Measurements from ENCODE around the gene MTSS2.

MTSS2 gene

GRCh38 chr16:70664325-70665112 lies 21.3 kb downstream of the MTSS2 start:
- ChIA-PET POLR2A (no interaction called here), CTCF (no interaction called here)
- no peak for TF ChIP-seq FOXK2 (IDR thresholded peaks at IDR 0.05)
- TF ChIP-seq SUZ12 (IDR thresholded peaks at IDR 0.05) = no peak
- TF ChIP-seq LEF1 (IDR thresholded peaks at IDR 0.05; ENCODE audit: borderline replicate concordance) = no peak
- no peak for TF ChIP-seq PKNOX1 (IDR thresholded peaks at IDR 0.05)
- no peak for TF ChIP-seq L3MBTL2 (conservative IDR thresholded peaks at IDR 0.05)
- TF ChIP-seq ELF4 (IDR thresholded peaks at IDR 0.05) = no peak
- TF ChIP-seq SP1 (IDR thresholded peaks at IDR 0.05) = no peak
- no peak for TF ChIP-seq FOXA1 (IDR thresholded peaks at IDR 0.05)
- no peak for TF ChIP-seq NFRKB (IDR thresholded peaks at IDR 0.05)
- no peak for TF ChIP-seq ZNF384 (IDR thresholded peaks at IDR 0.05)
- no peak for TF ChIP-seq BHLHE40 (IDR thresholded peaks at IDR 0.05; ENCODE audit: borderline replicate concordance)
- TF ChIP-seq CTBP1 (IDR thresholded peaks at IDR 0.05; ENCODE audit: borderline replicate concordance) = no peak
- no peak for TF ChIP-seq FOXM1 (IDR thresholded peaks at IDR 0.05; ENCODE audit: borderline replicate concordance)
- TF ChIP-seq TARDBP (IDR thresholded peaks at IDR 0.05) = no peak
- TF ChIP-seq HDGF (IDR thresholded peaks at IDR 0.05; ENCODE audit: borderline replicate concordance) = no peak
- TF ChIP-seq ARNT (IDR thresholded peaks at IDR 0.05) = no peak
- no peak for DNase-seq (ENCODE audit: extremely low spot score)

DNA sequence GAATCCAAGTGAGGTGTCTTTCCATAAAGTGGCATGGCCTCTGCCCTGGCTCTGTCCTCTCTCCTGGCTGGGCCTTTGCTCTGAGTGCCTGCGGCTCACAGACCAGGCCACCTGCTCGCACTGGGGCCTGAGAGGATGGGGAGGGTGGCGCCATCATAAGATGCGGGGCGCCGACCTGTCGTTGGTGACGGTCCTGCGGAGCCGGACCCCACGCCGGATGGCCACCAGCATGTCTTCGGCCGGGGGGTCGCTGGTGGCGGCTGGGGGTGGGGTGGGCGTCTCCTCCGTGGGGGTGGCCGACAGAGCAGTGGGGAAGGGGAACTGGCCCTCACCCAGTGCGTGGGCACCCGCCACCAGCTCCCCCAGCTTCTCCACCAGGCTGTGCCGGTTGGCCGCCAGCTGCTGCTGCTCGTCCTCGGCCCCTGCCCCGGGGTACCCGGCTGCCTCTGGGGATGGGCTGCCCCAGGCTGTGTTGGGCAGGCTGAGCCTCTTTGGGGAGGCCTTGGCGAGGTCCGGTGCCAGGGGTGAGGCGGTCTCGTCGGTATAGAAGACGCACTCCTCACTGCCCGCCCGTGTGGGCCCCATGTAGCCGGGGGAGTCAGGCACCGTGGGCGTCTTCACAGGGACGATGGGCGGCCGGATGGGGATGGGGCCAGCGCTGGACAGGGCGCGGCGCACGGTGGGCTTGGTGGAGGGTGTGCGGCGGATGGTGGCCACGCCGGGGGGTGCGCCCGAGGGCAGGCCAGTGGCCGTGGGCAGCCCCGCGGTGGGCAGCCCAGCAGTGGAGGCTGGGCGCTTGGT lies 22.1 kb downstream of the MTSS2 start:
- no peak for DNase-seq (ENCODE audit: extremely low spot score)
- ChIA-PET CTCF (no interaction called here), POLR2A (no interaction called here)
- no peak for TF ChIP-seq NFRKB (IDR thresholded peaks at IDR 0.05)
- no peak for TF ChIP-seq HDGF (IDR thresholded peaks at IDR 0.05; ENCODE audit: borderline replicate concordance)
- TF ChIP-seq FOXM1 (IDR thresholded peaks at IDR 0.05; ENCODE audit: borderline replicate concordance) = no peak

- CTCF ChIA-PET = no interaction called here
- TF ChIP-seq NFRKB (IDR thresholded peaks at IDR 0.05) (no peak), SUZ12 (IDR thresholded peaks at IDR 0.05) (no peak), CTBP1 (IDR thresholded peaks at IDR 0.05; ENCODE audit: borderline replicate concordance) (no peak)
- POLR2A ChIA-PET = no interaction called here
- DNase-seq (ENCODE audit: extremely low spot score) = no peak
These were observed 22.8 kb downstream of the MTSS2 start for GRCh38 chr16:70662991-70663523.

DNA sequence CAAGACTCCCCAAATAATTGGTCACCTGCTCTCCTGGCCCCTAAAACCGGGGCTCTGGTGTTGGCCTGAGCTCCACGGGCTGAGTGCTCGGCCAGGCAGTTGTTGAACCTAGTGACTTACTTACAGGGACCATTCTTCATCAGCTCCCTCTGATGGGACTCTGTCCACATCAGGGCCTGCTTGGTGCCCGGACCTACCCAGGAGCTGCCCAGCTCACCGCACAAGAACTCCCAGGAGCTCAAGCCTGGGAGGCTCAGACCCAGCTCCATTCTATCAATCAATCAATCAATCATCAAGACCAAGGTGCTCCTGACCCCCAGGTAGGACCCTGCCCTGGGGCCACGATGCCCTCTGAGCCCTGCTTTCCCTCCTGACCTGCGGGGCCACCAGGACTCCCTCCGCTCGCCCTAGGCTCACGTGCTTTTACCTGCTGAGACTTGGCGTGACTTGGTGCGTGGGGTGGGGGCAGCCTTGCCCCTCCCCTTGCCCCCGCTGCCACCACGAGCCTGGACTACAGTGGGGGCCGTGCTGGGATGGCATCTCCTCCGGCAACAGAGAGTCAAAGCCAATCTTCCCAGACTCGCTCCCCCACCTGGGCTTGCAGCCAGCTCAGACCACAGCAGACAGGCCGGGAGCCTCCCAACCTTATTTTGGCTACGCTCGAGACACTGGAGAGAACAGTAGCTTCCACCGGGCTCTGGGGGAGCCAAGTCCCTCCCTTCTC lies 23.8 kb downstream of the MTSS2 start:
- ChIA-PET CTCF (no interaction called here), POLR2A (interaction anchor here (0.6 kb wide), 1 partner anchor 8 kb away, joined by 3 read pairs; no protein-coding TSS in a partner anchor)
- no peak for DNase-seq (ENCODE audit: extremely low spot score)
- TF ChIP-seq LEF1 (IDR thresholded peaks at IDR 0.05; ENCODE audit: borderline replicate concordance) (no peak), L3MBTL2 (conservative IDR thresholded peaks at IDR 0.05) (no peak), HDGF (IDR thresholded peaks at IDR 0.05; ENCODE audit: borderline replicate concordance) (no peak), PKNOX1 (IDR thresholded peaks at IDR 0.05) (no peak), FOXK2 (IDR thresholded peaks at IDR 0.05) (no peak), SP1 (IDR thresholded peaks at IDR 0.05) (no peak), TARDBP (IDR thresholded peaks at IDR 0.05) (no peak), ZNF384 (IDR thresholded peaks at IDR 0.05) (no peak), BHLHE40 (IDR thresholded peaks at IDR 0.05; ENCODE audit: borderline replicate concordance) (no peak), NFRKB (IDR thresholded peaks at IDR 0.05) (no peak)

- TF ChIP-seq FOXM1 (IDR thresholded peaks at IDR 0.05; ENCODE audit: borderline replicate concordance) (no peak), HDGF (IDR thresholded peaks at IDR 0.05; ENCODE audit: borderline replicate concordance) (no peak), NFRKB (IDR thresholded peaks at IDR 0.05) (no peak), ARNT (IDR thresholded peaks at IDR 0.05) (no peak), SP1 (IDR thresholded peaks at IDR 0.05) (no peak), SUZ12 (IDR thresholded peaks at IDR 0.05) (no peak), ZNF384 (IDR thresholded peaks at IDR 0.05) (no peak), BHLHE40 (IDR thresholded peaks at IDR 0.05; ENCODE audit: borderline replicate concordance) (no peak), LEF1 (IDR thresholded peaks at IDR 0.05; ENCODE audit: borderline replicate concordance) (no peak), CTBP1 (IDR thresholded peaks at IDR 0.05; ENCODE audit: borderline replicate concordance) (no peak)
- ChIA-PET POLR2A (no interaction called here), CTCF (no interaction called here)
- DNase-seq (ENCODE audit: extremely low spot score) = no peak
These were observed 24.3 kb downstream of the MTSS2 start for GRCh38 chr16:70661534-70661917.

GRCh38 chr16:70660672-70661350 lies 25.0 kb downstream of the MTSS2 start:
- DNase-seq (ENCODE audit: extremely low spot score) = no peak
- CTCF ChIA-PET = no interaction called here
- no peak for TF ChIP-seq FOXA1 (IDR thresholded peaks at IDR 0.05)
- no peak for TF ChIP-seq HDGF (IDR thresholded peaks at IDR 0.05; ENCODE audit: borderline replicate concordance)
- POLR2A ChIA-PET = no interaction called here

Measured in HEK293T (cell line).